ENCODE results near the gene SGCA. TPM values are rescaled to one million over a fixed set of nuclear protein-coding genes. Genes with fewer than 3 reads are reported as not detected.

Gene SGCA
- total RNA-seq, result 0.41 and 0.48 TPM in 2 replicates

DNA sequence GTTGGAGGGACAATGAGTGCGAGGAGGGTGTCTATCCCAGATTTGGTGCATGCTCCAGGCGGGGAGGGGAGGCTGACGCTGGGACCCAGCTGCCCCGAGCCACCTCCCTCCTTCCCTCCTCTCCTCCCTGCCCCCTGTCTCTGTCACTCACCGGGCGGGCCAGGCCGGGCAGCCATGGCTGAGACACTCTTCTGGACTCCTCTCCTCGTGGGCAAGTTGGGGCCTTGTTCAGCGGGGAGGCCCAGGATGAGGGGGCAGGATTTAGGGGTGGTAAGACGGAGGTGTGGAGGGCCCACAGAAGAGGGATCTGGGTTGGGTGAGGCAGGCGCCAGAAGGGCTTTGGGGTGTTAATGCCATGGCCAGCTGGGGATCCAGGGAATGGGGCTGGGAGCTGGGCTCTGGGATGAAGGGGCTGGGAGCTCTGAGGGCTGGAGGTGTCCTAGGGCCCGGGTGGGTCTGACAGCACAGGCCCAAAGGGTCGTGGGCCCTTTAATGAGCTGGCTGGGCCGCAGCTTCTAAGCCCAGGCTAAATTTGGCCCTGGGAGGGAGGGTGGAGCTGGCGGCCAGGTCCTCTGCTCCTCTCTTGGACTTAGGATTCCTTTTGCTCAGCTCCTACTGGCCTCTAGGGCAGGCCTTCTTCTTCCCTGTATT, at the start of gene SGCA:
Gene SGCA (plus strand): TSS at position 139 of the 651 bp plus-strand sequence. CDS start 36 bp downstream, at position 175.
- H3K4me1 Mint-ChIP-seq (ENCODE audit: low read depth), result peaks cover 33% of the 10 kb centered on the region
- peaks cover 3% of the 10 kb centered on the region for H3K36me3 Mint-ChIP-seq (ENCODE audit: low read depth)
- H3K9me3 Mint-ChIP-seq, result no peaks in the 10 kb centered on the region
- DNase-seq (ENCODE audit: low spot score), result no peak
- H3K27me3 Mint-ChIP-seq (ENCODE audit: low read depth), result no peaks in the 10 kb centered on the region
- intact Hi-C loops (cut with micrococcal nuclease), result no loop called here
- no peak within 1 kb of the TSS for H3K4me3 Mint-ChIP-seq (ENCODE audit: low read depth)
- peak within 1 kb of the TSS; percentile 44 for H3K27ac Mint-ChIP-seq

DNA sequence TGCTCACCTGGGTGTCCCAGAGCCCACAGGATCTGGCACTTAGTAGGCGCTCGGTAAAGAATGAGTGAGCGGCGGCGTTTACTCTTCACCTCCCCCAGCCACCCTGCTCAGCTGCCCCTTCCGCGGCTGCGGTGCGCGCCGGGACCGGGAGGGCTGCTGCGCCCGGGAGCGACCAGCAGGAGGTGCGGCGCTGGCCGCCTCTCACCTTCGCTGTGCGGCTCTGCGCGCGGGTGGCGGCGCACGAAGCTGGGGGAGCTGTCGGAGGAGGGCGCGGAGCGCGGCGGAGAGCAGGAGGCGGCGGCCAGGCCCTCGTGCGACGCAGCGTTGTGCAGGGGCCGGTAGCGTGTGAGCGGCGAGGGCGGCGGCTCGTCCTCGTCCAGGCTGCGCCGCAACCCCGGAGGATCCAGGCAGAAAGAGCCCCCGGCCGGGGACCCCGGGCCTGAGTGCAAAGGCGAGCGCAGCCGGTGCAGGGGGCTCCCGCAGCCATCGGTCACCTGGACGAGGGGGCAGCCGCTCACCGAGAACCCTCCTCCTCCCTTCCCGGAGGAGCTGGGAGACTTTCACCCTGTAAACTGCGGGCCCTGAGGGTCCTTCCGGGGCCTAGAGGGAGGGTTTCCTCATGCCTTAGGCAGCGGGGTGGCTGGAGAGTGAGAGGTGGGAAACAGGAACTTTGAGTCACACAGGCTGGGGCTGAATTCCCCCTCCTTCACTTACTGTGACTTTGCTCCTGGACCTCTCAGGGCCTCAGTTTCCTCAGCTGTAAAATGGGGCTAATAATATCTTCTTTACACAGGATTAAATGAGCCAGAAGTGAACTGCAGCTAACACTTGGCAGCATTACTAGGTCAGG, 48.4 kb upstream of the SGCA start:
- Mint-ChIP-seq H3K27me3 (ENCODE audit: low read depth) (peaks cover 47% of the 10 kb centered on the region), H3K27ac (no peak overlapping the region), H3K4me3 (ENCODE audit: low read depth) (no peak overlapping the region), H3K4me1 (ENCODE audit: low read depth) (peaks cover 8% of the 10 kb centered on the region), H3K36me3 (ENCODE audit: low read depth) (no peaks in the 10 kb centered on the region), H3K9me3 (no peaks in the 10 kb centered on the region)
- intact Hi-C loops (cut with micrococcal nuclease), result no loop called here
- peak; percentile 58 for DNase-seq (ENCODE audit: low spot score)

- Mint-ChIP-seq H3K4me1 (ENCODE audit: low read depth) (peaks cover 8% of the 10 kb centered on the region), H3K36me3 (ENCODE audit: low read depth) (no peaks in the 10 kb centered on the region), H3K4me3 (ENCODE audit: low read depth) (no peak overlapping the region)
Measured at GRCh38 chr17:50118076-50118827, 47.6 kb upstream of the SGCA start.

DNA sequence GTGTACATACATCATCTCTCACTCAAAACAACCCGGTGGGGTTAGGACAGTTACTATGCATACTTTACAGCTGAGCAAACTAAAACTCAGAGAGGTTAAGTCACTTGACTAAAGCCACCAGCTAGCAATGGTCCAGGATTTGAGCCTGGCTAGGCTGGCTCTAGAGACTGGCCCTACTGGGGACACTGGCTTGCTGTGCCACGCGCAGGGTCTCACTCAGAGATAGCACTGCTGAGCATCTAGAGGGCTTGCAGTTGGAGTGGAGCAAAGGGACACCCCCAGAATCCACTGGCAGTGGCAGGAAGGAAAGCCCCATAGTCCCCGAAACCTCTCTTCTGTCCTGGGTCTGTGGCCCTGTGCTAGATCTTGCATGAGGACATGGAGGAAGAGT, 47.0 kb upstream of the SGCA start:
- DNase-seq (ENCODE audit: low spot score), result no peak
- H3K4me3 Mint-ChIP-seq (ENCODE audit: low read depth), result no peak overlapping the region
- peaks cover 8% of the 10 kb centered on the region for H3K4me1 Mint-ChIP-seq (ENCODE audit: low read depth)

More at GRCh38 chr17:50118076-50118827, 47.6 kb upstream of the SGCA start:
- Mint-ChIP-seq H3K27ac (no peak overlapping the region), H3K9me3 (no peaks in the 10 kb centered on the region), H3K27me3 (ENCODE audit: low read depth) (peaks cover 53% of the 10 kb centered on the region)
- intact Hi-C loops (cut with micrococcal nuclease), result no loop called here
- DNase-seq (ENCODE audit: low spot score), result no peak

DNA sequence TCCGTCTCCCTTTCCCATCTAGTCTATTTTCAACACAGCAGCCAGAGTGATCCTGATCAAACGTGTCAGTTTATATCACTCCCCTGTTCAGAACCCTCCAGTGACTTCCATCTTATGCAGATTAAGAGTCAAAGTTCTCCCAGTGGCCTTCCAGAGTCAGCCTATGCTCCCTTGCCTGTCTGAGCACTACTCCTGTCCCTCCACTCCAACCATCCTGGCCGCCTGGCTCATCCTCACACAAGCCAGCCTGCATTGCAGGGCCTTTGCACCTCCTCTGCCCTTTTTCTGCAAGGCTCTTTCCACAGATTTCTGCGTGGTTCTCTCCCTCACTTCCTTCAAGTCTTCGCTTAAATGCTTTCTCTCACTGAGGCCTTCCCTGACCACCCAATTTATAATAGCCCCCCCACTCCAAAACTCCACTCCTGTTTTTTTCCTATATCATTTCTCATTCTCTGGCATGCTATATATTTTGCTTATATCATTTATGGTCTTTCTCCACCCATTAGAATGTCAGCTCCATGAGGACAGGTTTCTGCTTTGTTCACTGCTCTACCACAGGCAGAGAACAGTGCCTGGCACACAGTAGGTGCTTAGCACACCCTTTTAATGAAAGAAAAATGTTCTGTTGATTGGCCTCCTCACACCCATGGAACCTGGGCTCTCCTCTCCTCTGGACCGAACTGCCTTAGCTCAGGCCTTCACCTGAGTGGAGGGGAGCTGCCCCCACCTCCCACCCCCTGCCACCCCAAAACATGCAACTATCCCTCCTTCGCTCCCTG, 45.1 kb upstream of the SGCA start:
- intact Hi-C loops (cut with micrococcal nuclease), result no loop called here
- no peak for DNase-seq (ENCODE audit: low spot score)
- H3K27ac Mint-ChIP-seq, result no peak overlapping the region
- H3K27me3 Mint-ChIP-seq (ENCODE audit: low read depth), result peaks cover 52% of the 10 kb centered on the region
- peaks cover 3% of the 10 kb centered on the region for H3K4me1 Mint-ChIP-seq (ENCODE audit: low read depth)
- H3K9me3 Mint-ChIP-seq, result no peaks in the 10 kb centered on the region
- H3K4me3 Mint-ChIP-seq (ENCODE audit: low read depth), result no peak overlapping the region
- H3K36me3 Mint-ChIP-seq (ENCODE audit: low read depth), result no peaks in the 10 kb centered on the region

More for the DNA sequence above, 47.0 kb upstream of the SGCA start:
- Mint-ChIP-seq H3K36me3 (ENCODE audit: low read depth) (no peaks in the 10 kb centered on the region), H3K27ac (no peak overlapping the region), H3K27me3 (ENCODE audit: low read depth) (peaks cover 53% of the 10 kb centered on the region), H3K9me3 (no peaks in the 10 kb centered on the region)
- intact Hi-C loops (cut with micrococcal nuclease), result no loop called here

DNA sequence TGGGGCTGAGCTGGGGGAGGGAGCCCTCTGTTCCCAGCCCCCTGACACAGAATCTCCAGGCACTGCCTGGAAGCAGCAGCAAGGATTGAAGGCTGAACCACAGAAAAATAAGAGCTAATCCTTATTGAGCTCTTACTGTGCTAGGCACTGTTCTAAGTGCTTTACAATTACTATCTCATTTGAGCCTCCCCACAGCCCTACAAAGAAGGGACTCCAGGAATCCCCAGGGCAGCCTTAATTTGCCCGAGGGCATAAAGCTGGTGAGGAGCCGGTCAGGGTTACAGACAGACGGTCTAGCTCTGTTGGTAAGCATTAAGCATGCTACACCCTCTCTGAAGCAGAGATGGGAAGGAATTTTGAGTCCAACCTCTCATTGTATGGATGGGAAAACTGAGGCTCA, 42.9 kb upstream of the SGCA start:
- intact Hi-C loops (cut with micrococcal nuclease), result no loop called here
- H3K27ac Mint-ChIP-seq, result no peak overlapping the region
- H3K36me3 Mint-ChIP-seq (ENCODE audit: low read depth), result no peaks in the 10 kb centered on the region
- peaks cover 54% of the 10 kb centered on the region for H3K27me3 Mint-ChIP-seq (ENCODE audit: low read depth)
- no peak for DNase-seq (ENCODE audit: low spot score)
- no peaks in the 10 kb centered on the region for H3K9me3 Mint-ChIP-seq
- peaks cover 2% of the 10 kb centered on the region for H3K4me1 Mint-ChIP-seq (ENCODE audit: low read depth)
- H3K4me3 Mint-ChIP-seq (ENCODE audit: low read depth), result no peak overlapping the region

DNA sequence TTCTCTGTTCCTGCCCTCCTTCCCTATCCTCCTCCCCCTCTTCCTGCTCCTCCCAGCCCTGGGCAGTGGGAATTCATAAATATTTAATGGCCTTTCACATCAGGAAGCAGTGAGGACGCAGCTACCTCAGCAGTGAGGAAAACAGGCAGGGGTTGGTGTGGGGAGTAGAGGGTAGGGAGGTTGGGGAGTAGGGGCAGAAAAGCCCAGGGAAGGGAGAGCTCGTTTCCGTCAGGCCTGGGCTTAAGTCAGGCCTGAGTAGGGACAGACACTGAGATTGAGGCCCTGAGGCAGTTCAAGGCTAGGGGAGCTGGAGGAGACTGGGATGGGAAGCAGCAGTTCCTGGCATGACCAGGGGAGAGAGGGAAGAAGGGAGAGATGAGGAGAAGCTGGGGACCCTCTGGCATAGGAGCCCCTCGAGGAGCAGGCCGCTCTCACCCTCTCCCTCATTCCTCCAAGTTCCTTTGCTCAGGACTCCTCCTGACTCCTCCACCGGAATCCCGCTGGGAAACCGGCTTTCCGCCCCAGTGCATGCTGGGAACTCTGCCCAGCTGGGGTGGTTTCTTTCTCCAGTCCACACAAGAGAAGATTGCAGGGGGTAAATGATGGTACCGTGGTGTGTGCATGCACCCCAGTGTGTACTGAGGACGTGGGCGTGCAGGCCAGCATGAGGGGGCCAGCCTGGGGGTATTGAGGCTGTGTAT, 42.0 kb upstream of the SGCA start:
- peaks cover 10% of the 10 kb centered on the region for H3K4me1 Mint-ChIP-seq (ENCODE audit: low read depth)
- no peak overlapping the region for H3K4me3 Mint-ChIP-seq (ENCODE audit: low read depth)
- intact Hi-C loops (cut with micrococcal nuclease), result no loop called here
- peaks cover 55% of the 10 kb centered on the region for H3K27me3 Mint-ChIP-seq (ENCODE audit: low read depth)
- no peak overlapping the region for H3K27ac Mint-ChIP-seq
- no peak for DNase-seq (ENCODE audit: low spot score)
- no peaks in the 10 kb centered on the region for H3K9me3 Mint-ChIP-seq
- H3K36me3 Mint-ChIP-seq (ENCODE audit: low read depth), result no peaks in the 10 kb centered on the region

DNA sequence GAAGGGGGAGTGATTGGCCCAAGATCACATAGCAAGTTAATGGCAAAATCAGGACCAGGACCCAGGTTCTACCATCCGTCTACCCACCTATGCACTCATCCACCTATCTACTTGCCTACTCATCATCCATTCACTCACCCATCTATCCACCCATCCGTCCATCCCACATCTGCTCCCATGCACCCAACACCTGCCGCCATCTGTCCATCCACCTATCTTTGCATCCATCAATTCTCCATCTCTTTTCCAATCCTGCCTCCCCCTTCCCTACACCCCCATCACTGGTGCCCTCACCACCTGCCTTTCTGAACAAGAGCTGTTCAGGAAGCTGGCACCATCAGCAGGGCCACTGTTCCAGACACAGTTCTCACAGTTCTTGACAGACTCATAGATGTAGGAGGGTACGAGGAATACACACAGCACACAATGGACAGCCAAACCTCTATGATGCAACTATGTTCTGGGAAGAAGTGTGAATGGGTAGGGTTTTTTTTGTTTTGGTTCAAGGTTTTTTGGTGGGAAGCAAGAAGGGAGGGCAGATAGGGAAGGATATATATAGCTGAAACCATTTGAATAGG, 40.3 kb upstream of the SGCA start:
- Mint-ChIP-seq H3K27me3 (ENCODE audit: low read depth) (peaks cover 45% of the 10 kb centered on the region), H3K4me1 (ENCODE audit: low read depth) (peaks cover 10% of the 10 kb centered on the region), H3K36me3 (ENCODE audit: low read depth) (no peaks in the 10 kb centered on the region), H3K4me3 (ENCODE audit: low read depth) (no peak overlapping the region), H3K27ac (no peak overlapping the region), H3K9me3 (no peaks in the 10 kb centered on the region)
- DNase-seq (ENCODE audit: low spot score), result no peak
- intact Hi-C loops (cut with micrococcal nuclease), result no loop called here

GRCh38 chr17:50127697-50128361, 38.0 kb upstream of the SGCA start:
- intact Hi-C loops (cut with micrococcal nuclease), result no loop called here
- Mint-ChIP-seq H3K9me3 (no peaks in the 10 kb centered on the region), H3K4me1 (ENCODE audit: low read depth) (peaks cover 22% of the 10 kb centered on the region), H3K27ac (no peak overlapping the region), H3K36me3 (ENCODE audit: low read depth) (peaks cover 21% of the 10 kb centered on the region), H3K27me3 (ENCODE audit: low read depth) (peaks cover 34% of the 10 kb centered on the region), H3K4me3 (ENCODE audit: low read depth) (no peak overlapping the region)
- no peak for DNase-seq (ENCODE audit: low spot score)

- Mint-ChIP-seq H3K4me3 (ENCODE audit: low read depth) (peak overlapping the region; percentile 73), H3K36me3 (ENCODE audit: low read depth) (peaks cover 27% of the 10 kb centered on the region), H3K27ac (peak overlapping the region; percentile 64), H3K9me3 (no peaks in the 10 kb centered on the region), H3K27me3 (ENCODE audit: low read depth) (peaks cover 31% of the 10 kb centered on the region), H3K4me1 (ENCODE audit: low read depth) (peaks cover 22% of the 10 kb centered on the region)
- no peak for DNase-seq (ENCODE audit: low spot score)
- intact Hi-C loops (cut with micrococcal nuclease), result no loop called here
Measured at GRCh38 chr17:50128441-50129352, 37.1 kb upstream of the SGCA start.
